Hematopoietic multipotent progenitor cell treated with erythropoietin and hydrocortisone succinate and interleukin-3 and kit ligand, for 8 days (in vitro differentiated cells): ENCODE results near the gene SYT15B.
"Not testable (repeated sequence)": the region's sequence is repeated elsewhere in the genome, so short reads cannot be mapped to it uniquely, and the experiment has no call there.

Experiments
- DNase-seq: peaks from one replicate; pipeline ENCODE4 v3.0.0-alpha.2; 2015

The SYT15B gene

GRCh38 chr10:47725047-47725446 lies 38.3 kb downstream of the SYT15B start:
- DNase-seq: not testable (repeated sequence)

GRCh38 chr10:47724119-47724518 lies 39.3 kb downstream of the SYT15B start:
- not testable (repeated sequence) for DNase-seq

GRCh38 chr10:47723362-47723761 lies 40.0 kb downstream of the SYT15B start:
- DNase-seq: not testable (repeated sequence)

- not testable (repeated sequence) for DNase-seq
Measured at GRCh38 chr10:47717011-47717769, 46.2 kb downstream of the SYT15B start.
